Activated naive CD8-positive, alpha-beta T cell treated with anti-CD3 and anti-CD28 coated beads, Interleukin-2, amount 50 U/mL, for 24 hours (primary cell): ENCODE measurements around the gene RCBTB2.
A peak's percentile ranks its signal among the peaks of the same experiment; 100 is the strongest.

Experiments
- ATAC-seq: fragments of 150-1000 bp; cut with Tn5 transposase; one replicate; pipeline ENCODE4 v1.10.0; 2021
- DNase-seq: peaks from one replicate; pipeline ENCODE4 v3.0.0; 2021
- H3K27ac Mint-ChIP-seq: one replicate; pipeline ENCODE4 v1.8.0; 2021; ENCODE audit warnings: mild to moderate bottlenecking, mixed read lengths
- H3K27me3 Mint-ChIP-seq: one replicate; pipeline ENCODE4 v1.8.0; 2021; ENCODE audit warnings: mixed read lengths
- H3K36me3 Mint-ChIP-seq: one replicate; pipeline ENCODE4 v1.8.0; 2021; ENCODE audit warnings: low read depth, mixed read lengths
- H3K4me1 Mint-ChIP-seq: one replicate; pipeline ENCODE4 v1.8.0; 2021; ENCODE audit warnings: mixed read lengths
- H3K4me3 Mint-ChIP-seq: one replicate; pipeline ENCODE4 v1.8.0; 2021; ENCODE audit warnings: mild to moderate bottlenecking, moderate library complexity, mixed read lengths
- H3K9me3 Mint-ChIP-seq: one replicate; pipeline ENCODE4 v1.8.0; 2021; ENCODE audit warnings: mixed read lengths

Gene RCBTB2

GRCh38 chr13:48501705-48502104 lies 31.2 kb downstream of the RCBTB2 start:
- no peak for ATAC-seq
- Mint-ChIP-seq H3K4me3 (no peak overlapping the region), H3K27me3 (peaks cover 4% of the 10 kb centered on the region), H3K27ac (no peak overlapping the region), H3K36me3 (peaks cover 2% of the 10 kb centered on the region), H3K9me3 (no peaks in the 10 kb centered on the region), H3K4me1 (peaks cover 51% of the 10 kb centered on the region)
- no peak for DNase-seq

GRCh38 chr13:48500652-48501197 lies 32.2 kb downstream of the RCBTB2 start:
- H3K27ac Mint-ChIP-seq = no peak overlapping the region
- H3K4me3 Mint-ChIP-seq = no peak overlapping the region
- no peaks in the 10 kb centered on the region for H3K9me3 Mint-ChIP-seq
- ATAC-seq = peak; percentile 38
- H3K4me1 Mint-ChIP-seq = peaks cover 47% of the 10 kb centered on the region
- H3K27me3 Mint-ChIP-seq = peaks cover 2% of the 10 kb centered on the region
- no peak for DNase-seq
- H3K36me3 Mint-ChIP-seq = peaks cover 2% of the 10 kb centered on the region

DNA sequence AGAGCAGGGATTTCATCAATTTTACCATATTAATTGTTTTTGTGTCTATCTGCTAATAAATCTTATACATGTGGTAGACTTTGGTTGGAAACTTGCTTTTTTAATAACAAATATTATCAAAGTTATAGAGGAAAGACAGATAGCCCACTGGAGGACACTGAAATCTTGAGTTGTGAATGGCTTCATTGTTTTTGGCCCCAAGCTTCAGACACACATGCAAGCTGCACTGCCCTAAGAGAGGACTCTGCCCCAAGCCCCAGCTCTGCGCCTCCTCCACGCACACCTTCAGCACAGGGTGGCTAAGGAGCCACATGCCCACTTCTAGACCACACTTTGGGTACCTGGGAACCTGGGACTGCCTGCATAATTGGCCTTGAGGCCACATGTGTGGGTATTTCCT lies 35.2 kb downstream of the RCBTB2 start:
- no peaks in the 10 kb centered on the region for H3K9me3 Mint-ChIP-seq
- ATAC-seq (no peak), DNase-seq (no peak)
- no peak overlapping the region for H3K27ac Mint-ChIP-seq
- no peak overlapping the region for H3K4me3 Mint-ChIP-seq
- H3K27me3 Mint-ChIP-seq = peaks cover 2% of the 10 kb centered on the region
- H3K4me1 Mint-ChIP-seq = peaks cover 25% of the 10 kb centered on the region
- peaks cover 2% of the 10 kb centered on the region for H3K36me3 Mint-ChIP-seq

GRCh38 chr13:48496271-48497161 lies 36.4 kb downstream of the RCBTB2 start:
- Mint-ChIP-seq H3K4me1 (peaks cover 25% of the 10 kb centered on the region), H3K36me3 (peaks cover 2% of the 10 kb centered on the region), H3K9me3 (no peaks in the 10 kb centered on the region), H3K27me3 (peaks cover 2% of the 10 kb centered on the region), H3K4me3 (no peak overlapping the region), H3K27ac (no peak overlapping the region)
- DNase-seq (no peak), ATAC-seq (peak; percentile 9)

GRCh38 chr13:48494874-48495273 lies 38.0 kb downstream of the RCBTB2 start:
- Mint-ChIP-seq H3K27ac (no peak overlapping the region), H3K27me3 (peaks cover 2% of the 10 kb centered on the region), H3K4me3 (no peak overlapping the region), H3K36me3 (peaks cover 2% of the 10 kb centered on the region), H3K9me3 (no peaks in the 10 kb centered on the region), H3K4me1 (peaks cover 17% of the 10 kb centered on the region)
- no peak for ATAC-seq
- no peak for DNase-seq

GRCh38 chr13:48493851-48494250 lies 39.0 kb downstream of the RCBTB2 start:
- no peaks in the 10 kb centered on the region for H3K27me3 Mint-ChIP-seq
- peaks cover 4% of the 10 kb centered on the region for H3K36me3 Mint-ChIP-seq
- H3K4me3 Mint-ChIP-seq = no peak overlapping the region
- peaks cover 17% of the 10 kb centered on the region for H3K4me1 Mint-ChIP-seq
- no peak overlapping the region for H3K27ac Mint-ChIP-seq
- DNase-seq (no peak), ATAC-seq (no peak)
- H3K9me3 Mint-ChIP-seq = no peaks in the 10 kb centered on the region

DNA sequence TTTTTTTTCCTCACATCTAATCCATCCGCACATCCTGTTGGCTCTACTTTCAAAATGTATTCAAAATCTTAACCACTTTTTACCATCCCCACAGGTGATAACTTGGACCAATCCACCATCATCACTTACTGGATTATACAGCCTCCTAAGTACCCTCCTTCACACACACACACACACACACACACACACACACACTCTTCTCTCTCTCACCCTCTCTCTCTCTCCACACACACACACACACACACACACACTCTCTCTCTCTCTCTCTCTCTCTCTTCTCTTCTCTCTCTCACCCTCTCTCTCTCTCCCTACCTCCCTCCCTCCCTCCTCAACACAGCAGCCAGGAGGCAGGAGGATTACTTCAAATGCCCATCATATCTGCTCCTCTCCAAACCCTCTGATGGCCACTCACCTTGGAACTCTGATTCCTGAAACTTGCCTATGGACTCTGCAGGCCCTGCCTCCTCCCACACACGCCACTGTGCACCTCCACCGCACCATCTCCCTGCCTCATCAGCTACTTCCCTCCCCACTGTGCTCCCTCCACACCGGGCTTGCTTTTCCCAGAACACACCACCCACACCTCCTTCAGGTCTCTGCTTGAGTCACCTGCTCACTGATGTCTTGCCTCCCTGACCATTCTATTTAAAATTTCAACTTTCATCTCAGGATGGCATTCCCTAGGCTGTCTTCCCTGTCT lies 39.7 kb downstream of the RCBTB2 start:
- DNase-seq (no peak), ATAC-seq (no peak)
- H3K4me3 Mint-ChIP-seq = no peak overlapping the region
- H3K36me3 Mint-ChIP-seq = peaks cover 2% of the 10 kb centered on the region
- no peaks in the 10 kb centered on the region for H3K27me3 Mint-ChIP-seq
- peaks cover 17% of the 10 kb centered on the region for H3K4me1 Mint-ChIP-seq
- H3K9me3 Mint-ChIP-seq = no peaks in the 10 kb centered on the region
- H3K27ac Mint-ChIP-seq = no peak overlapping the region

DNA sequence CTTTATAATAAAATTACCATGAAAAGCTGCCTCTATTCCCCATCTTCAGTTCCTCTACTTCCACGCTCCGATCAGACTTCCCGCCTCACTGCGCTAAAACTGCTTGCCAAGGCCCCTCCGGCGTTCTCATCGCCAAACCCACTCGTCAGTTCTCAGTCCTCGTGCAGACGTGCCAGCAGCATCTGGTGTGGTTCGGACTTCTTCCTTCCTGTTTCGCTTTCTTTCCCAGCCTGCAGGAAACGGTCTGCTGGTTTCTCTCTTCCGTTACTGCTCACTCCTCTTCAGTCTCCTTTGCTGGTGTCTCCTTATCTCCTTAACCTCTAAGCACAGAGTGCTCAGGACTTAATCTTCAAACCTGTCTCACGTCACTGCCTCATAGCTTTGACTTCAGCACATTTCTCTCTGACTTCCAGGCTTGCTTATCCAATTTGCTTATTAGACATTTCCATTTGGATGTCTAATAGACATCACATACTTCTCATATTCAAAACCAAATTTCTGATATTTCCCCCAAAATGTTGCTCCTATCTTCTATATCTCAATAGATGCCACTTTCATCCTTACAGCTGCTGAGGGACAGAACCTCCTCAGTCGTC lies 40.3 kb downstream of the RCBTB2 start:
- no peak overlapping the region for H3K27ac Mint-ChIP-seq
- peak; percentile 80 for ATAC-seq
- H3K4me1 Mint-ChIP-seq = peaks cover 17% of the 10 kb centered on the region
- no peaks in the 10 kb centered on the region for H3K9me3 Mint-ChIP-seq
- H3K4me3 Mint-ChIP-seq = no peak overlapping the region
- peak; percentile 72 for DNase-seq
- no peaks in the 10 kb centered on the region for H3K27me3 Mint-ChIP-seq
- peaks cover 5% of the 10 kb centered on the region for H3K36me3 Mint-ChIP-seq

DNA sequence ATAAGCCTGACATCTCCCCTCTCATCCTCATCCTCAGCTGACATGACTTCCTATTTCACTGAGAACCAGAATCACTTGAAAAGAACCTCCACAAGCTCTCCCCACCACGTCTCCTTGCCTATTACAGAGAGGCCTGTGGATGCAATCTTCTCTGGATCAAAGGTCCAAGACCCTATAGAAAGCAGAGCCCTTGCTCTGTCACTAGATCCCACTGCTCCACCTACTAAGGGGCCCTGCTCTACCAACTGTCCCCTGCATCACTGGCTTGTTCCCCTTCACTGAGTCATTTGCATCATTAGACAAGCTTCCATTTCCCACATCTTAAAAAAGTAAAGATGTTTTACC lies 40.8 kb downstream of the RCBTB2 start:
- peak; percentile 67 for ATAC-seq
- peaks cover 15% of the 10 kb centered on the region for H3K4me1 Mint-ChIP-seq

DNA sequence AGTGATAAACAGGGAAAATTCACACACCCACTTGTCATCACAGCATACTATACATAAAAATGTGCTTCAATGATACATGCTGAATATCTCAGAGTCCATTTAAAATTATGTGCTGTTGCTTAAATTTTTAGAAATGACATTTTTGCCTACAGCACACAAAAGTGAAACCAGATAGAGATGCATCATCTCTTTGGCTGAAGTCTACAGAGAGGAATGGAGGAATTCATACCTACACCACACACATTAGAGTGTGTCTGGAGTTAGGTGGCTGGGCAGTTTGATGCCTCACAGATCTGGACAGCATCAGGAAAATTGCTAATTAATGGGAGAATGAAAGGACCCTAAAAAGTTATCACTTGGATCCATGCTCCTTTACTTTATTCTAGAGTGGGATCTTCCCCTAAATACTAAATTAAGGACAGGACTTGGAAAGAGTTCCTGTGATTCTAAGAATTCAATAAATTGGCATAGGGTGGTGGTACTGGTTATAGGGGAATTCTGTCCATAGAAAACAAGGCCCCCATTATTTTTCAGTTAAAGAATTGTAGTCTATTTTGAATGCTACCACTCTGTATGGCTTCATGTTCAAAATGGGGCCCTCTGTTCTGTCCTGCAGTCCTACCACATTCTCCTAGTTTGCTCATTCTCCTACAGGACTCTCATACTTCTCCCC lies 41.3 kb downstream of the RCBTB2 start:
- Mint-ChIP-seq H3K27me3 (no peaks in the 10 kb centered on the region), H3K4me1 (peaks cover 11% of the 10 kb centered on the region), H3K9me3 (no peaks in the 10 kb centered on the region), H3K4me3 (no peak overlapping the region), H3K27ac (peak overlapping the region; percentile 76), H3K36me3 (peaks cover 10% of the 10 kb centered on the region)
- no peak for DNase-seq
- peak; percentile 47 for ATAC-seq

More for the DNA sequence above, 40.8 kb downstream of the RCBTB2 start:
- Mint-ChIP-seq H3K27me3 (no peaks in the 10 kb centered on the region), H3K4me3 (no peak overlapping the region), H3K36me3 (peaks cover 8% of the 10 kb centered on the region), H3K27ac (no peak overlapping the region), H3K9me3 (no peaks in the 10 kb centered on the region)
- no peak for DNase-seq

DNA sequence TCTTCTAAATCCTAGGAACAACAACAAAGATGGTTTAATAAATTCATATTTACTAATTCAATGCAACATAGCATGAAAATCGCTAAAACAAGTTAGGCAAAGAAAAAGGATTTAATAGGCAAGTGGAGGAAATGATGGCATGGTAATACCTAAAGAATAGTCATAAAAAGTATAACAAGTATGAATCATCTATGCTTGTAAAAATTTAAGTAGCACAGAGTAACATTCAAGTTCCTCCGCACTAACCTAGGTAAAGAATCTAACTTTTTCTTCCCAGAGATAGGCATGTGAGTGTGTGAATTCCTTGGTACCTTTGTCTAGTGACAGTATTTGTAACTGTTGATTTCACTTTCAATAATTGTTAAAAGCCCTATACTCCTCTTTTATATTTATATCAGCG lies 42.6 kb downstream of the RCBTB2 start:
- ATAC-seq (no peak), DNase-seq (no peak)
- Mint-ChIP-seq H3K4me3 (no peak overlapping the region), H3K27me3 (no peaks in the 10 kb centered on the region), H3K4me1 (peaks cover 8% of the 10 kb centered on the region), H3K27ac (peak overlapping the region; percentile 6), H3K36me3 (peaks cover 15% of the 10 kb centered on the region), H3K9me3 (no peaks in the 10 kb centered on the region)

- Mint-ChIP-seq H3K9me3 (no peaks in the 10 kb centered on the region), H3K4me1 (peaks cover 6% of the 10 kb centered on the region), H3K27me3 (no peaks in the 10 kb centered on the region), H3K27ac (no peak overlapping the region), H3K36me3 (peaks cover 16% of the 10 kb centered on the region), H3K4me3 (no peak overlapping the region)
- no peak for ATAC-seq
- DNase-seq = no peak
Observed at GRCh38 chr13:48489666-48490065, 43.2 kb downstream of the RCBTB2 start.

GRCh38 chr13:48488995-48489394 lies 43.9 kb downstream of the RCBTB2 start:
- ATAC-seq = no peak
- Mint-ChIP-seq H3K27ac (no peak overlapping the region), H3K36me3 (peaks cover 16% of the 10 kb centered on the region), H3K9me3 (no peaks in the 10 kb centered on the region), H3K4me1 (peaks cover 3% of the 10 kb centered on the region), H3K27me3 (no peaks in the 10 kb centered on the region), H3K4me3 (no peak overlapping the region)
- no peak for DNase-seq

DNA sequence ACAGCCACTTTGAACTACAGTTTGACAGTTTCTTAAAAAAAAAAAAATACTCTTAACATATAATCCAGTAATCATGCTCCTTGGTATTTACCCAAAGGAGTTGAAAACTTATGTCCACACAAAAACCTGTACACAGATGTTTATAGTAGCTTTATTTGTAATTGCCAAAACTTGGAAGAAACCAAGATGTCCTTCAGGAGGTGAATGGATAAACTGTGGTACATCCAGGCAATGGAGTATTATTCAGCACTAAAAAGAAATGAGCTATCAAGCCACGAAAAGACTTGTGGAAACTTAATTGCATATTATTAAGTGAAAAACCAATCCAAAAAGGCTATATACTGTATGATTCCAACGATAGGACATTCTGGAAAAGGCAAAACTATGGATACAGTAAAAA lies 44.9 kb downstream of the RCBTB2 start:
- H3K9me3 Mint-ChIP-seq = no peaks in the 10 kb centered on the region
- ATAC-seq = no peak
- no peak overlapping the region for H3K27ac Mint-ChIP-seq
- no peaks in the 10 kb centered on the region for H3K27me3 Mint-ChIP-seq
- DNase-seq = no peak
- peaks cover 3% of the 10 kb centered on the region for H3K4me1 Mint-ChIP-seq
- H3K36me3 Mint-ChIP-seq = peaks cover 16% of the 10 kb centered on the region
- no peak overlapping the region for H3K4me3 Mint-ChIP-seq
